K562 (cell line): ENCODE measurements around the gene OGT. TPM values are rescaled to one million over a fixed set of nuclear protein-coding genes. Genes with fewer than 3 reads are reported as not detected.

Experiments
- ARID1B ChIP-seq: fragments of 450-650 bp; IDR thresholded peaks from 2 replicates; pipeline ENCODE4 v1.6.1; 2016; ENCODE audit warnings: antibody characterized with exemption, mild to moderate bottlenecking, inconsistent platforms
- ETV1 ChIP-seq: fragments of 450-650 bp; conservative IDR thresholded peaks from 2 replicates; pipeline ENCODE4 v1.6.1; 2016; ENCODE audit warnings: missing genetic modification characterization, control low read depth, low read depth, missing compliant biosample characterization
- FOSL1 ChIP-seq: fragments of 200-800 bp; sonication (Bioruptor generic); conservative IDR thresholded peaks from 2 replicates; pipeline ENCODE4 v1.6.1; 2016; ENCODE audit warnings: missing genetic modification characterization, missing compliant biosample characterization
- MEIS2 ChIP-seq: fragments of 450-650 bp; IDR thresholded peaks from 2 replicates; pipeline ENCODE4 v1.6.1; 2014; ENCODE audit warnings: mild to moderate bottlenecking; ENCODE audit not compliant: partially characterized antibody
- MTA3 ChIP-seq: fragments of 450-650 bp; formaldehyde crosslinking; IDR thresholded peaks from 2 replicates; pipeline ENCODE4 v1.6.1; 2017; ENCODE audit warnings: mild to moderate bottlenecking, borderline replicate concordance
- NCOA4 ChIP-seq: fragments of 450-650 bp; IDR thresholded peaks from 2 replicates; pipeline ENCODE4 v1.6.1; 2018; ENCODE audit warnings: mild to moderate bottlenecking; ENCODE audit not compliant: partially characterized antibody
- PBX2 ChIP-seq, 2 experiments: IDR thresholded peaks in 1 of 2; conservative IDR thresholded peaks in 1 of 2; 2 replicates each; pipeline ENCODE4 v1.6.1; 2016; ENCODE audit warnings: low read depth in 2 of 2, mild to moderate bottlenecking in 1 of 2, missing compliant biosample characterization in 1 of 2, missing genetic modification characterization in 1 of 2, moderate library complexity in 1 of 2
- PKNOX1 ChIP-seq: fragments of 450-650 bp; IDR thresholded peaks from 2 replicates; pipeline ENCODE4 v1.6.1; 2016
- TEAD1 ChIP-seq, 2 experiments: fragments of 450-650 bp in 1 of 2; sonication (generic) in 1 of 2; formaldehyde crosslinking; IDR thresholded peaks; 2 replicates each; pipeline versions ENCODE4 v1.4.0 to v1.8.0; 2020 to 2022; ENCODE audit warnings: mild to moderate bottlenecking in 2 of 2, missing genetic modification reagents in 1 of 2
- ZNF318 ChIP-seq, 2 experiments: fragments of 450-650 bp; IDR thresholded peaks; 2 replicates each; pipeline ENCODE4 v1.6.1; 2016; ENCODE audit warnings: mild to moderate bottlenecking in 2 of 2, borderline replicate concordance in 1 of 2, low read depth in 1 of 2, moderate library complexity in 1 of 2
- polyA plus RNA-seq, 8 experiments: library from polyadenylated mRNA; depleted of rRNA in 4 of 8; stranded (reverse) in 5 of 8; unstranded in 3 of 8; fragments of >200 nt; fragmentation: Nextera tagmentation in 2 of 8; fragmentation: Illumina TruSeq in 1 of 8; extraction: Ambion mirVana in 2 of 8; extraction: Trizol in 1 of 8; gene quantifications; 2 replicates each; pipeline versions ENCODE4 v1.2.1 to v1.2.3, GENCODE V29; 2011 to 2014; ENCODE audit warnings: inconsistent platforms in 1 of 8, missing spikeins in 1 of 8
- total RNA-seq, 7 experiments: library from RNA; depleted of rRNA in 6 of 7; stranded (reverse); fragments of >200 nt in 6 of 7; fragmentation: Illumina TruSeq in 2 of 7; extraction: Trizol in 2 of 7; gene quantifications; 2 replicates each; pipeline versions ENCODE4 v1.2.1 to v1.2.3, GENCODE V29; 2011 to 2021; ENCODE audit warnings: low replicate concordance in 1 of 7

Gene OGT
- total and polyA plus RNA-seq, 9 of the 15 experiments (the other 6 are each of a cell fraction or from before 2014, with no cell fraction given), result 38.9 to 347 (median 117) TPM

- TF ChIP-seq ARID1B (peak; percentile 62), TEAD1 (CRISPR knock-in tag; IDR thresholded peaks at IDR 0.05) (no peak), MTA3 (0 out of 2 replicates have a peak, but pooled peaks have one; percentile 21), FOSL1 (tag) (0 out of 2 replicates have a peak, but pooled peaks have one; percentile 13), PKNOX1 (peak; percentile 59), ZNF318 (IDR thresholded peaks at IDR 0.05; ENCODE audit: borderline replicate concordance in 1 of 2, low read depth in 1 of 2) (0 out of 4 replicates have a peak, but pooled peaks of 1 of the 2 experiments have one; percentile 45), ETV1 (tag) (no peak), NCOA4 (no peak), MEIS2 (peak; percentile 89), PBX2 (CRISPR knock-in tag; IDR thresholded peaks at IDR 0.05; ENCODE audit: low read depth) (no peak), PBX2 (tag; conservative IDR thresholded peaks at IDR 0.05; ENCODE audit: low read depth) (peak; percentile 71)
Measured at GRCh38 chrX:71532078-71532752, 689 bp upstream of the OGT start (continued).
